Activated CD8-positive, alpha-beta memory T cell treated with anti-CD3 and anti-CD28 coated beads, Interleukin-2, amount 50 U/mL, for 1 hour (primary cell): ENCODE measurements around the gene CENPP.

ENCODE experiments used
- DNase-seq: peaks from one replicate; pipeline ENCODE4 v3.0.0-alpha.2; 2020; ENCODE audit errors: extremely low read depth

Gene CENPP

GRCh38 chr9:92313624-92314012 lies 12.1 kb upstream of the CENPP start:
- no peak for DNase-seq

GRCh38 chr9:92315456-92315855 lies 10.3 kb upstream of the CENPP start:
- DNase-seq = no peak

GRCh38 chr9:92324431-92324830 lies 1.3 kb upstream of the CENPP start:
- no peak for DNase-seq

GRCh38 chr9:92324889-92325268 lies 874 bp upstream of the CENPP start:
- DNase-seq = no peak

GRCh38 chr9:92325991-92326500 lies 293 bp downstream of the CENPP start:
- DNase-seq = no peak

GRCh38 chr9:92327283-92327850 lies 1.6 kb downstream of the CENPP start:
- no peak for DNase-seq

GRCh38 chr9:92328225-92328624 lies 2.5 kb downstream of the CENPP start:
- DNase-seq = no peak

GRCh38 chr9:92332577-92333281 lies 7.0 kb downstream of the CENPP start:
- no peak for DNase-seq

GRCh38 chr9:92333282-92333634 lies 7.5 kb downstream of the CENPP start:
- DNase-seq = no peak

- no peak for DNase-seq
Observed at GRCh38 chr9:92341578-92341977, 15.8 kb downstream of the CENPP start.

- DNase-seq = no peak
Observed at GRCh38 chr9:92342825-92343488, 17.2 kb downstream of the CENPP start.

GRCh38 chr9:92345582-92345981 lies 19.8 kb downstream of the CENPP start:
- DNase-seq = no peak

GRCh38 chr9:92349771-92350739 lies 24.3 kb downstream of the CENPP start:
- no peak for DNase-seq

- DNase-seq = no peak
Observed at GRCh38 chr9:92350740-92351133, 25.0 kb downstream of the CENPP start.

GRCh38 chr9:92353051-92353450 lies 27.3 kb downstream of the CENPP start:
- no peak for DNase-seq

- no peak for DNase-seq
Observed at GRCh38 chr9:92359394-92359995, 33.7 kb downstream of the CENPP start.

- DNase-seq = no peak
Observed at GRCh38 chr9:92360083-92360482, 34.3 kb downstream of the CENPP start.

- DNase-seq = no peak
Observed at GRCh38 chr9:92369075-92369474, 43.3 kb downstream of the CENPP start.

GRCh38 chr9:92373167-92373566 lies 47.4 kb downstream of the CENPP start:
- no peak for DNase-seq

GRCh38 chr9:92377876-92378275 lies 52.1 kb downstream of the CENPP start:
- DNase-seq = no peak

- no peak for DNase-seq
Observed at GRCh38 chr9:92378865-92379560, 53.3 kb downstream of the CENPP start.
